SK-N-SH (cell line): ENCODE results near the gene TMEM240.

Experiments used
- ELF1 ChIP-seq: IDR thresholded peaks from 2 replicates; pipeline ENCODE4 v1.4.0; 2012
- EZH2phosphoT487 ChIP-seq: fragments of 200-600 bp; sonication (generic); IDR thresholded peaks from 2 replicates; pipeline ENCODE4 v1.6.1; 2017; ENCODE audit warnings: low read depth, mixed run types, mild to moderate bottlenecking, antibody characterized with exemption, moderate library complexity, borderline replicate concordance
- FOXM1 ChIP-seq: IDR thresholded peaks from 2 replicates; pipeline ENCODE4 v1.4.0; 2012; ENCODE audit warnings: low read depth, mild to moderate bottlenecking
- JUND ChIP-seq: IDR thresholded peaks from 2 replicates; pipeline ENCODE4 v1.4.0; 2012
- NFIC ChIP-seq: IDR thresholded peaks from 2 replicates; pipeline ENCODE4 v1.4.0; 2012; ENCODE audit warnings: borderline replicate concordance
- RAD21 ChIP-seq: IDR thresholded peaks from 2 replicates; pipeline ENCODE4 v1.6.1; 2012; ENCODE audit warnings: mild to moderate bottlenecking, low read length
- REST ChIP-seq: IDR thresholded peaks from 2 replicates; pipeline ENCODE4 v1.6.1; 2012; ENCODE audit warnings: mild to moderate bottlenecking, low read depth, low read length, moderate library complexity
- SIN3A ChIP-seq: IDR thresholded peaks from 2 replicates; pipeline ENCODE4 v1.6.1; 2012; ENCODE audit warnings: low read depth, mild to moderate bottlenecking, low read length, moderate library complexity, borderline replicate concordance
- TAF1 ChIP-seq: IDR thresholded peaks from 2 replicates; pipeline ENCODE4 v1.6.1; 2012; ENCODE audit warnings: low read depth, mild to moderate bottlenecking, low read length, moderate library complexity, borderline replicate concordance
- TEAD4 ChIP-seq: IDR thresholded peaks from 2 replicates; pipeline ENCODE4 v1.4.0; 2012; ENCODE audit warnings: mild to moderate bottlenecking, borderline replicate concordance; ENCODE audit not compliant: insufficient read depth
- USF2 ChIP-seq: fragments of 150-350 bp; IDR thresholded peaks from 2 replicates; pipeline ENCODE4 v1.6.1; 2017; ENCODE audit warnings: antibody characterized with exemption, low read length, low read depth, borderline replicate concordance
- TF ChIP-seq, protein P1 (sequence below): fragments of 200-600 bp; sonication (generic); IDR thresholded peaks from 2 replicates; pipeline ENCODE4 v1.6.1; 2017; ENCODE audit warnings: antibody characterized with exemption, mild to moderate bottlenecking, moderate library complexity
- TF ChIP-seq, protein P2 (sequence below): IDR thresholded peaks from 2 replicates; pipeline ENCODE4 v1.4.0; 2012; ENCODE audit warnings: low read depth

- no peak for TF ChIP-seq JUND
- TF ChIP-seq ELF1: no peak
- TF ChIP-seq TAF1: no peak
- TF ChIP-seq, protein P1, sequence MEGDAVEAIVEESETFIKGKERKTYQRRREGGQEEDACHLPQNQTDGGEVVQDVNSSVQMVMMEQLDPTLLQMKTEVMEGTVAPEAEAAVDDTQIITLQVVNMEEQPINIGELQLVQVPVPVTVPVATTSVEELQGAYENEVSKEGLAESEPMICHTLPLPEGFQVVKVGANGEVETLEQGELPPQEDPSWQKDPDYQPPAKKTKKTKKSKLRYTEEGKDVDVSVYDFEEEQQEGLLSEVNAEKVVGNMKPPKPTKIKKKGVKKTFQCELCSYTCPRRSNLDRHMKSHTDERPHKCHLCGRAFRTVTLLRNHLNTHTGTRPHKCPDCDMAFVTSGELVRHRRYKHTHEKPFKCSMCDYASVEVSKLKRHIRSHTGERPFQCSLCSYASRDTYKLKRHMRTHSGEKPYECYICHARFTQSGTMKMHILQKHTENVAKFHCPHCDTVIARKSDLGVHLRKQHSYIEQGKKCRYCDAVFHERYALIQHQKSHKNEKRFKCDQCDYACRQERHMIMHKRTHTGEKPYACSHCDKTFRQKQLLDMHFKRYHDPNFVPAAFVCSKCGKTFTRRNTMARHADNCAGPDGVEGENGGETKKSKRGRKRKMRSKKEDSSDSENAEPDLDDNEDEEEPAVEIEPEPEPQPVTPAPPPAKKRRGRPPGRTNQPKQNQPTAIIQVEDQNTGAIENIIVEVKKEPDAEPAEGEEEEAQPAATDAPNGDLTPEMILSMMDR: no peak
- TF ChIP-seq USF2: no peak
- TF ChIP-seq, protein P2, sequence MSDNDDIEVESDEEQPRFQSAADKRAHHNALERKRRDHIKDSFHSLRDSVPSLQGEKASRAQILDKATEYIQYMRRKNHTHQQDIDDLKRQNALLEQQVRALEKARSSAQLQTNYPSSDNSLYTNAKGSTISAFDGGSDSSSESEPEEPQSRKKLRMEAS: no peak
- TF ChIP-seq FOXM1: no peak
- no peak for TF ChIP-seq REST
- no peak for TF ChIP-seq EZH2phosphoT487
- no peak for TF ChIP-seq TEAD4
- TF ChIP-seq NFIC: no peak
- no peak for TF ChIP-seq RAD21
- TF ChIP-seq SIN3A: no peak
Measured at GRCh38 chr1:1543706-1544099, 3.3 kb upstream of the TMEM240 start.
